WTC11 (cell line): ENCODE data around the gene IGF2BP3. TPM values are rescaled to one million over a fixed set of nuclear protein-coding genes. Genes with fewer than 3 reads are reported as not detected.
A peak's percentile ranks its signal among the peaks of the same experiment; 100 is the strongest.

Source experiments
- CREM ChIP-seq: sonication (generic); formaldehyde crosslinking; IDR thresholded peaks from 2 replicates; pipeline ENCODE4 v1.8.1; 2022; ENCODE audit warnings: mild to moderate bottlenecking, missing genetic modification reagents, moderate library complexity
- GABPB1 ChIP-seq: sonication (generic); formaldehyde crosslinking; IDR thresholded peaks from 2 replicates; pipeline ENCODE4 v1.8.1; 2023; ENCODE audit warnings: mild to moderate bottlenecking, missing genetic modification reagents
- GRHL2 ChIP-seq: fragments of 250-450 bp; sonication (Bioruptor Pico); IDR thresholded peaks from 2 replicates; pipeline ENCODE4 v1.8.0; 2022; ENCODE audit warnings: mild to moderate bottlenecking, moderate library complexity; ENCODE audit not compliant: insufficient replicate concordance, severe bottlenecking
- GTF2I ChIP-seq: fragments of 250-450 bp; sonication (Bioruptor Pico); conservative IDR thresholded peaks from 2 replicates; pipeline ENCODE4 v1.4.0; 2021; ENCODE audit warnings: mild to moderate bottlenecking
- KAT7 ChIP-seq: sonication (generic); formaldehyde crosslinking; IDR thresholded peaks from 2 replicates; pipeline ENCODE4 v1.8.1; 2023; ENCODE audit warnings: missing genetic modification reagents, mild to moderate bottlenecking, borderline replicate concordance
- NFATC4 ChIP-seq: fragments of 250-450 bp; sonication (Bioruptor Pico); IDR thresholded peaks from 2 replicates; pipeline ENCODE4 v1.9.0; 2021; ENCODE audit warnings: mild to moderate bottlenecking
- NR2C2 ChIP-seq: sonication (generic); formaldehyde crosslinking; IDR thresholded peaks from 2 replicates; pipeline ENCODE4 v1.8.0; 2022; ENCODE audit warnings: mild to moderate bottlenecking, missing genetic modification reagents
- NR3C1 ChIP-seq: sonication (generic); formaldehyde crosslinking; conservative IDR thresholded peaks from 2 replicates; pipeline ENCODE4 v1.8.1; 2023; ENCODE audit warnings: low read depth, mild to moderate bottlenecking, missing genetic modification reagents
- OVOL2 ChIP-seq: fragments of 250-450 bp; sonication (Bioruptor Pico); IDR thresholded peaks from 2 replicates; pipeline ENCODE4 v1.9.0; 2021; ENCODE audit warnings: mild to moderate bottlenecking, borderline replicate concordance
- PRRX2 ChIP-seq: fragments of 250-450 bp; sonication (Bioruptor Pico); IDR thresholded peaks from 2 replicates; pipeline ENCODE4 v1.8.0; 2021; ENCODE audit warnings: mild to moderate bottlenecking
- SMAD3 ChIP-seq: sonication (generic); formaldehyde crosslinking; IDR thresholded peaks from 2 replicates; pipeline ENCODE4 v1.8.0; 2022; ENCODE audit warnings: missing genetic modification reagents, mild to moderate bottlenecking, borderline replicate concordance
- TCF7 ChIP-seq: sonication (generic); formaldehyde crosslinking; IDR thresholded peaks from 2 replicates; pipeline ENCODE4 v1.8.0; 2022; ENCODE audit warnings: mild to moderate bottlenecking, low read depth, missing genetic modification reagents, moderate library complexity
- ZBTB21 ChIP-seq: sonication (generic); formaldehyde crosslinking; IDR thresholded peaks from 2 replicates; pipeline ENCODE4 v1.8.1; 2023; ENCODE audit warnings: mild to moderate bottlenecking, missing genetic modification reagents, borderline replicate concordance
- ZNF121 ChIP-seq: sonication (generic); formaldehyde crosslinking; IDR thresholded peaks from 2 replicates; pipeline ENCODE4 v1.8.0; 2023; ENCODE audit warnings: missing genetic modification reagents
- ZNF396 ChIP-seq: fragments of 250-450 bp; sonication (Bioruptor Pico); IDR thresholded peaks from 2 replicates; pipeline ENCODE4 v1.8.0; 2021; ENCODE audit warnings: mild to moderate bottlenecking, moderate library complexity, borderline replicate concordance
- ZNF423 ChIP-seq: fragments of 250-450 bp; sonication (Bioruptor Pico); IDR thresholded peaks from 2 replicates; pipeline ENCODE4 v2.1.2; 2022; ENCODE audit warnings: mild to moderate bottlenecking, moderate library complexity
- total RNA-seq: library from RNA; stranded (reverse); gene quantifications from 3 replicates; pipeline ENCODE4 v1.2.3, GENCODE V29; 2021
- TF ChIP-seq, protein P1 (sequence below): sonication (generic); formaldehyde crosslinking; IDR thresholded peaks from 2 replicates; pipeline ENCODE4 v1.8.0; 2022; ENCODE audit warnings: mild to moderate bottlenecking, missing genetic modification reagents
- TF ChIP-seq, protein P2 (sequence below): fragments of 250-450 bp; sonication (Bioruptor Pico); IDR thresholded peaks from 2 replicates; pipeline ENCODE4 v1.8.0; 2021; ENCODE audit warnings: mild to moderate bottlenecking
- TF ChIP-seq, protein P3 (sequence below): sonication (generic); formaldehyde crosslinking; IDR thresholded peaks from 2 replicates; pipeline ENCODE4 v1.8.0; 2022; ENCODE audit warnings: missing genetic modification reagents
- TF ChIP-seq, protein P4 (sequence below): sonication (generic); formaldehyde crosslinking; conservative IDR thresholded peaks from 2 replicates; pipeline ENCODE4 v1.8.1; 2023; ENCODE audit warnings: mild to moderate bottlenecking, low read depth, missing genetic modification reagents, moderate library complexity

IGF2BP3 gene
- total RNA-seq, 1 experiment from 2014 or later, result 129 TPM

DNA sequence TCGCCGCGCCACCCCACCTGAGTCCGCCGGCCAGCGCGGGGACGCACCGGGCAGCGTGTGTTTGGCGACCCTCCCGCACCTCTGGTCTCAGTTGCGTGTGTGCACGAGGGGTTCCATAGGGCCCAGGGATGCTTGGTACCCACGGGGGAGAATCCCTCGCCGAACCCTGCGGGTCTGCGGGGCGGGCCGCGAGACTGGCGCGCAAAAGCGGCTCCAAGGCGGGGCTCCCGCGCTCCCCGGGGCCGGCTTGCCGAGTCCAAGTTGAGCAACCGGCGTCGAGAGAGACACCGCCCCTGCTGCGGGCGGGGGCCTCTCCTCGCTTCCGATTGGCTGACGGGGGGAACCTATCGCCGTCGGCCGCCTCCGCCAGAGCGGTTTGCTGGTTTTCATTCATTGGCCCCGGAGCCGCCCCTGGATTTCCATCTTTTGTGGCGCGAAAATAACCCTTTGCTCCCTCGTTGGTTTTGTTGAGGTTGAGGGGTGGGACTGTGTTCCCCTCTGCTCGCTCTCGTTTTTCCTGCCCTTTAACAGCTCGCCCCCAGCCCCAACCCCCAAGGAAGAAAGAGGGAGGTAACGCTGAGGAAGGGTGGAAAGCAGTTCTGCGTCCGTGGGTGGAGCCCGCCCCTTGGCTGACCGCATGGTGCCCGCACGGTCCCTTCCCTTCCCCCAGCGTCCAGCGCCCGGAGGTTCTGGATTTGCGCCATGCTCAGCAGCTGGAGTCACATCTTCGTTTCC, 4.0 kb upstream of the IGF2BP3 start (continued):
- no peak for TF ChIP-seq ZNF396
- no peak; the same call in 1 of the 2 replicates for TF ChIP-seq KAT7 (CRISPR knock-in tag)
- TF ChIP-seq, protein P1, sequence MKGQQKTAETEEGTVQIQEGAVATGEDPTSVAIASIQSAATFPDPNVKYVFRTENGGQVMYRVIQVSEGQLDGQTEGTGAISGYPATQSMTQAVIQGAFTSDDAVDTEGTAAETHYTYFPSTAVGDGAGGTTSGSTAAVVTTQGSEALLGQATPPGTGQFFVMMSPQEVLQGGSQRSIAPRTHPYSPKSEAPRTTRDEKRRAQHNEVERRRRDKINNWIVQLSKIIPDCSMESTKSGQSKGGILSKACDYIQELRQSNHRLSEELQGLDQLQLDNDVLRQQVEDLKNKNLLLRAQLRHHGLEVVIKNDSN (CRISPR knock-in tag), result peak; percentile 53
- TF ChIP-seq NR2C2 (CRISPR knock-in tag), result no peak; the same call in 1 of the 2 replicates
- no peak for TF ChIP-seq NR3C1 (CRISPR knock-in tag)
- TF ChIP-seq SMAD3 (CRISPR knock-in tag), result peak; percentile 58; the same call in 1 of the 2 replicates
- TF ChIP-seq PRRX2 (CRISPR knock-in tag), result 0 out of 2 replicates have a peak, but pooled peaks have one; percentile 55
- no peak for TF ChIP-seq GTF2I (CRISPR knock-in tag)
- peak; percentile 60 for TF ChIP-seq GABPB1
- TF ChIP-seq, protein P2, sequence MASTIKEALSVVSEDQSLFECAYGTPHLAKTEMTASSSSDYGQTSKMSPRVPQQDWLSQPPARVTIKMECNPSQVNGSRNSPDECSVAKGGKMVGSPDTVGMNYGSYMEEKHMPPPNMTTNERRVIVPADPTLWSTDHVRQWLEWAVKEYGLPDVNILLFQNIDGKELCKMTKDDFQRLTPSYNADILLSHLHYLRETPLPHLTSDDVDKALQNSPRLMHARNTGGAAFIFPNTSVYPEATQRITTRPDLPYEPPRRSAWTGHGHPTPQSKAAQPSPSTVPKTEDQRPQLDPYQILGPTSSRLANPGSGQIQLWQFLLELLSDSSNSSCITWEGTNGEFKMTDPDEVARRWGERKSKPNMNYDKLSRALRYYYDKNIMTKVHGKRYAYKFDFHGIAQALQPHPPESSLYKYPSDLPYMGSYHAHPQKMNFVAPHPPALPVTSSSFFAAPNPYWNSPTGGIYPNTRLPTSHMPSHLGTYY (CRISPR knock-in tag), result peak; percentile 68; the same call in 1 of the 2 replicates
- no peak for TF ChIP-seq GRHL2 (CRISPR knock-in tag)
- TF ChIP-seq, protein P3, sequence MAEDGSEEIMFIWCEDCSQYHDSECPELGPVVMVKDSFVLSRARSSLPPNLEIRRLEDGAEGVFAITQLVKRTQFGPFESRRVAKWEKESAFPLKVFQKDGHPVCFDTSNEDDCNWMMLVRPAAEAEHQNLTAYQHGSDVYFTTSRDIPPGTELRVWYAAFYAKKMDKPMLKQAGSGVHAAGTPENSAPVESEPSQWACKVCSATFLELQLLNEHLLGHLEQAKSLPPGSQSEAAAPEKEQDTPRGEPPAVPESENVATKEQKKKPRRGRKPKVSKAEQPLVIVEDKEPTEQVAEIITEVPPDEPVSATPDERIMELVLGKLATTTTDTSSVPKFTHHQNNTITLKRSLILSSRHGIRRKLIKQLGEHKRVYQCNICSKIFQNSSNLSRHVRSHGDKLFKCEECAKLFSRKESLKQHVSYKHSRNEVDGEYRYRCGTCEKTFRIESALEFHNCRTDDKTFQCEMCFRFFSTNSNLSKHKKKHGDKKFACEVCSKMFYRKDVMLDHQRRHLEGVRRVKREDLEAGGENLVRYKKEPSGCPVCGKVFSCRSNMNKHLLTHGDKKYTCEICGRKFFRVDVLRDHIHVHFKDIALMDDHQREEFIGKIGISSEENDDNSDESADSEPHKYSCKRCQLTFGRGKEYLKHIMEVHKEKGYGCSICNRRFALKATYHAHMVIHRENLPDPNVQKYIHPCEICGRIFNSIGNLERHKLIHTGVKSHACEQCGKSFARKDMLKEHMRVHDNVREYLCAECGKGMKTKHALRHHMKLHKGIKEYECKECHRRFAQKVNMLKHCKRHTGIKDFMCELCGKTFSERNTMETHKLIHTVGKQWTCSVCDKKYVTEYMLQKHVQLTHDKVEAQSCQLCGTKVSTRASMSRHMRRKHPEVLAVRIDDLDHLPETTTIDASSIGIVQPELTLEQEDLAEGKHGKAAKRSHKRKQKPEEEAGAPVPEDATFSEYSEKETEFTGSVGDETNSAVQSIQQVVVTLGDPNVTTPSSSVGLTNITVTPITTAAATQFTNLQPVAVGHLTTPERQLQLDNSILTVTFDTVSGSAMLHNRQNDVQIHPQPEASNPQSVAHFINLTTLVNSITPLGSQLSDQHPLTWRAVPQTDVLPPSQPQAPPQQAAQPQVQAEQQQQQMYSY (CRISPR knock-in tag), result peak; percentile 83
- TF ChIP-seq NFATC4 (CRISPR knock-in tag), result 0 out of 2 replicates have a peak, but pooled peaks have one; percentile 38
- TF ChIP-seq ZNF423 (CRISPR knock-in tag), result no peak
- TF ChIP-seq OVOL2, result no peak
- TF ChIP-seq TCF7 (CRISPR knock-in tag), result peak; percentile 82
- TF ChIP-seq, protein P4, sequence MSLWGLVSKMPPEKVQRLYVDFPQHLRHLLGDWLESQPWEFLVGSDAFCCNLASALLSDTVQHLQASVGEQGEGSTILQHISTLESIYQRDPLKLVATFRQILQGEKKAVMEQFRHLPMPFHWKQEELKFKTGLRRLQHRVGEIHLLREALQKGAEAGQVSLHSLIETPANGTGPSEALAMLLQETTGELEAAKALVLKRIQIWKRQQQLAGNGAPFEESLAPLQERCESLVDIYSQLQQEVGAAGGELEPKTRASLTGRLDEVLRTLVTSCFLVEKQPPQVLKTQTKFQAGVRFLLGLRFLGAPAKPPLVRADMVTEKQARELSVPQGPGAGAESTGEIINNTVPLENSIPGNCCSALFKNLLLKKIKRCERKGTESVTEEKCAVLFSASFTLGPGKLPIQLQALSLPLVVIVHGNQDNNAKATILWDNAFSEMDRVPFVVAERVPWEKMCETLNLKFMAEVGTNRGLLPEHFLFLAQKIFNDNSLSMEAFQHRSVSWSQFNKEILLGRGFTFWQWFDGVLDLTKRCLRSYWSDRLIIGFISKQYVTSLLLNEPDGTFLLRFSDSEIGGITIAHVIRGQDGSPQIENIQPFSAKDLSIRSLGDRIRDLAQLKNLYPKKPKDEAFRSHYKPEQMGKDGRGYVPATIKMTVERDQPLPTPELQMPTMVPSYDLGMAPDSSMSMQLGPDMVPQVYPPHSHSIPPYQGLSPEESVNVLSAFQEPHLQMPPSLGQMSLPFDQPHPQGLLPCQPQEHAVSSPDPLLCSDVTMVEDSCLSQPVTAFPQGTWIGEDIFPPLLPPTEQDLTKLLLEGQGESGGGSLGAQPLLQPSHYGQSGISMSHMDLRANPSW (CRISPR knock-in tag), result no peak
- TF ChIP-seq ZBTB21 (CRISPR knock-in tag), result no peak; the same call in 1 of the 2 replicates
- TF ChIP-seq CREM (CRISPR knock-in tag), result peak; percentile 70
- TF ChIP-seq ZNF121 (CRISPR knock-in tag), result 0 out of 2 replicates have a peak, but pooled peaks have one; percentile 4
